OCI-LY3 (cell line): ENCODE data around the gene CCDC112.

Experiments
- EZH2phosphoT487 ChIP-seq: fragments of 200-600 bp; shearing (Covaris generic); IDR thresholded peaks from 2 replicates; pipeline ENCODE4 v1.6.1; 2018; ENCODE audit warnings: antibody characterized with exemption, mixed run types, low read depth
- TF ChIP-seq, protein P1 (sequence below): fragments of 200-600, 300-600 bp; sonication (generic); IDR thresholded peaks from 2 replicates; pipeline ENCODE4 v1.5.1; 2014; ENCODE audit warnings: antibody characterized with exemption, low read length, low read depth

- TF ChIP-seq, protein P1, sequence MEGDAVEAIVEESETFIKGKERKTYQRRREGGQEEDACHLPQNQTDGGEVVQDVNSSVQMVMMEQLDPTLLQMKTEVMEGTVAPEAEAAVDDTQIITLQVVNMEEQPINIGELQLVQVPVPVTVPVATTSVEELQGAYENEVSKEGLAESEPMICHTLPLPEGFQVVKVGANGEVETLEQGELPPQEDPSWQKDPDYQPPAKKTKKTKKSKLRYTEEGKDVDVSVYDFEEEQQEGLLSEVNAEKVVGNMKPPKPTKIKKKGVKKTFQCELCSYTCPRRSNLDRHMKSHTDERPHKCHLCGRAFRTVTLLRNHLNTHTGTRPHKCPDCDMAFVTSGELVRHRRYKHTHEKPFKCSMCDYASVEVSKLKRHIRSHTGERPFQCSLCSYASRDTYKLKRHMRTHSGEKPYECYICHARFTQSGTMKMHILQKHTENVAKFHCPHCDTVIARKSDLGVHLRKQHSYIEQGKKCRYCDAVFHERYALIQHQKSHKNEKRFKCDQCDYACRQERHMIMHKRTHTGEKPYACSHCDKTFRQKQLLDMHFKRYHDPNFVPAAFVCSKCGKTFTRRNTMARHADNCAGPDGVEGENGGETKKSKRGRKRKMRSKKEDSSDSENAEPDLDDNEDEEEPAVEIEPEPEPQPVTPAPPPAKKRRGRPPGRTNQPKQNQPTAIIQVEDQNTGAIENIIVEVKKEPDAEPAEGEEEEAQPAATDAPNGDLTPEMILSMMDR = no peak
- no peak for TF ChIP-seq EZH2phosphoT487
Measured at GRCh38 chr5:115308815-115309214, 12.4 kb upstream of the CCDC112 start.
